Progenitor cell of endocrine pancreas (in vitro differentiated cells): ENCODE results near the gene ITPK1. TPM values are rescaled to one million over a fixed set of nuclear protein-coding genes. Genes with fewer than 3 reads are reported as not detected.
"Not testable (repeated sequence)": the region's sequence is repeated elsewhere in the genome, so short reads cannot be mapped to it uniquely, and the experiment has no call there.

Experiments used
- DNase-seq: peaks from one replicate; pipeline ENCODE4 v3.0.0; 2021; ENCODE audit warnings: low spot score; ENCODE audit not compliant: unreplicated experiment
- H3K27ac Mint-ChIP-seq: 2 replicates; pipeline ENCODE4 v1.8.0; 2021; ENCODE audit warnings: mild to moderate bottlenecking, moderate library complexity, mixed read lengths
- H3K27me3 Mint-ChIP-seq: 2 replicates; pipeline ENCODE4 v1.8.0; 2021; ENCODE audit warnings: mixed read lengths
- H3K36me3 Mint-ChIP-seq: 2 replicates; pipeline ENCODE4 v1.8.0; 2022; ENCODE audit warnings: mixed read lengths; ENCODE audit not compliant: insufficient read depth
- H3K4me1 Mint-ChIP-seq: 2 replicates; pipeline ENCODE4 v1.8.0; 2021; ENCODE audit warnings: low read depth, mixed read lengths
- H3K4me3 Mint-ChIP-seq: 2 replicates; pipeline ENCODE4 v1.8.0; 2021; ENCODE audit warnings: low read depth, mild to moderate bottlenecking, moderate library complexity, mixed read lengths
- H3K9me3 Mint-ChIP-seq: 2 replicates; pipeline ENCODE4 v1.8.0; 2021; ENCODE audit warnings: low read depth, mixed read lengths
- total RNA-seq: library from RNA; stranded (reverse); gene quantifications from 2 replicates; pipeline ENCODE4 v1.2.1, GENCODE V29; 2021
- TF ChIP-seq, protein P1 (sequence below): fragments of 200-600 bp; sonication (generic); IDR thresholded peaks from one replicate; pipeline ENCODE4 v1.5.0; 2021; ENCODE audit warnings: antibody characterized with exemption, mild to moderate bottlenecking; ENCODE audit not compliant: unreplicated experiment

ITPK1 gene
- total RNA-seq, 1 donor from 2014 or later = 72.0 TPM

DNA sequence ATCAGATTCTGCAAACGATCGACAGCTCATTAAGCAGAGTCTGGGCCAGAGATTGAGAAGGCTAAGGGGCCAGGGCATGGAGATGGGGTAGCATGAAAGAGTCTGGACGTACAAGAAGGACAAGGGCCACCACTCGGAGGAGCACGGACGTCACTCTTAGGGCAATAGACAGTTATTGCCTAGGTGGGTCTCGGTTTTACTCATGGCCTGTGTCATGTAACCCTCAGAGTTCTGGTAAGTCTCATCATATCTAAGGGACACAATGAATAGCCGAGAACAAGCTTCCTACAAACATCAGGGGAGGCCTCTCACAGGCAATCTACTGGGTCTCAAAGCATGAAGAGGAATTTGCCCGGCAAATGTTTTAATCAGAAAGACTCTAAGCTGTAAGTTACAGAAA lies 30.4 kb upstream of the ITPK1 start:
- Mint-ChIP-seq H3K27ac (no peak overlapping the region), H3K9me3 (no peaks in the 10 kb centered on the region), H3K36me3 (no peaks in the 10 kb centered on the region), H3K4me1 (peaks cover 15% of the 10 kb centered on the region), H3K27me3 (no peaks in the 10 kb centered on the region), H3K4me3 (no peak overlapping the region)
- DNase-seq = no peak
- TF ChIP-seq, protein P1, sequence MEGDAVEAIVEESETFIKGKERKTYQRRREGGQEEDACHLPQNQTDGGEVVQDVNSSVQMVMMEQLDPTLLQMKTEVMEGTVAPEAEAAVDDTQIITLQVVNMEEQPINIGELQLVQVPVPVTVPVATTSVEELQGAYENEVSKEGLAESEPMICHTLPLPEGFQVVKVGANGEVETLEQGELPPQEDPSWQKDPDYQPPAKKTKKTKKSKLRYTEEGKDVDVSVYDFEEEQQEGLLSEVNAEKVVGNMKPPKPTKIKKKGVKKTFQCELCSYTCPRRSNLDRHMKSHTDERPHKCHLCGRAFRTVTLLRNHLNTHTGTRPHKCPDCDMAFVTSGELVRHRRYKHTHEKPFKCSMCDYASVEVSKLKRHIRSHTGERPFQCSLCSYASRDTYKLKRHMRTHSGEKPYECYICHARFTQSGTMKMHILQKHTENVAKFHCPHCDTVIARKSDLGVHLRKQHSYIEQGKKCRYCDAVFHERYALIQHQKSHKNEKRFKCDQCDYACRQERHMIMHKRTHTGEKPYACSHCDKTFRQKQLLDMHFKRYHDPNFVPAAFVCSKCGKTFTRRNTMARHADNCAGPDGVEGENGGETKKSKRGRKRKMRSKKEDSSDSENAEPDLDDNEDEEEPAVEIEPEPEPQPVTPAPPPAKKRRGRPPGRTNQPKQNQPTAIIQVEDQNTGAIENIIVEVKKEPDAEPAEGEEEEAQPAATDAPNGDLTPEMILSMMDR = no peak

DNA sequence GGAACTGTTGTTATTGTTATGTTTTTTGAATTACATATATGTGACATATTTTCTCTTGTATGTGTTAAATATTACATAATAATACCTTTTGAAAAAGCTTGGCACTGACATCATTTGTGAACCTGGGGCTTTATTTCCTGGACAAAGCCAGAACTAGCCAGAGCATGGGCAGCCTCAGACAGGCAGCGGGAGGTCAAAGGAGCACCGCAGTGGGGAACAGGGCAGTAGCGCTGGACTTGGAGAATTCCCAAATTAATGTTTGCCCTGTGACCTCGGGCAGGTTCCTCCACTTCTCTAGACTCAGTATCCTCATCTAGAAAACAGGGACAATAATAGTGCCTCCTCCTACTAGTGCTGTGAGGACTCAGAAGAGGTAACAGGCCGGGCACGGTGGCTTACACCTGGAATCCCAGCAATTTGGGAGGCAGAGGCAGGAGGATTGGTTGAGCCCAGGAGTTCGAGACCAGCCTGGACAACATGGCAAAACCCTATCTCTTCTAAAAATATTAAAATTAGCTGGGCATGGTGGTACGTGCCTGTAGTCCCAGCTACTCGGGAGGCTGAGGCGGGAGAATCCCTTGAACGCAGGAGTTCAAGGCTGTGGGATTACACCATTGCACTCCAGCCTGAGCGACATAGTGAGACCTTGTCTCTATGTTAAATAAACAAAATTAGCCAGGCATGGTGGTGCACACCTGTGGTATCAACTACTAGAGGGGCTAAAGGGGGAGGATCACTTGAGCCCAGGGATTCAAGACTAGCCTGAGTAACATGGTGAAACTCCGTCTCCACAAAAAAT lies 27.3 kb upstream of the ITPK1 start:
- Mint-ChIP-seq H3K36me3 (no peaks in the 10 kb centered on the region), H3K4me1 (peaks cover 5% of the 10 kb centered on the region), H3K4me3 (no peak overlapping the region), H3K9me3 (no peaks in the 10 kb centered on the region), H3K27ac (no peak overlapping the region), H3K27me3 (no peaks in the 10 kb centered on the region)
- no peak for DNase-seq
- TF ChIP-seq, protein P1 = no peak

GRCh38 chr14:93137864-93138263 lies 22.1 kb upstream of the ITPK1 start:
- H3K27ac Mint-ChIP-seq = no peak overlapping the region
- no peak for DNase-seq
- TF ChIP-seq, protein P1 = no peak
- H3K36me3 Mint-ChIP-seq = no peaks in the 10 kb centered on the region
- H3K27me3 Mint-ChIP-seq = no peaks in the 10 kb centered on the region
- peaks cover 1% of the 10 kb centered on the region for H3K4me1 Mint-ChIP-seq
- no peaks in the 10 kb centered on the region for H3K9me3 Mint-ChIP-seq
- no peak overlapping the region for H3K4me3 Mint-ChIP-seq

DNA sequence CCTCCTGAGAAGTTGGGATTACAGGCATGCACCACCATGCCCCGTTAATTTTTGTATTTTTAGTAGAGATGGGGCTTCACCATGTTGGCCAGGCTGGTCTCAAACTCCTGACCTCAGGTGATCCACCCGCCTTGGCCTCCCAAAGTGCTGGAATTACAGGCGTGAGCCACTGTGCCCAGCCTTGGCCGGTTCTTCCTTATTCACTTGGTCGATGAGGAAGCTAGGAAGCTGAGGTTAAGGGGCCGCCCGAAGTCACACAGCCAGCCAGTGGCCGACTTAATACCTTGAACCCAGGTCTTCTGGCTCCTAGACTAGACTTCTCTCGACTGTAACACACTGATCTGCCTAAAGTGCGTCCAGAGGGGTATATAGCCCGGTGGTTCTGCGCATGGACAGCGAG lies 20.8 kb upstream of the ITPK1 start:
- not testable (repeated sequence) for H3K27me3 Mint-ChIP-seq, H3K9me3 Mint-ChIP-seq, H3K36me3 Mint-ChIP-seq

DNA sequence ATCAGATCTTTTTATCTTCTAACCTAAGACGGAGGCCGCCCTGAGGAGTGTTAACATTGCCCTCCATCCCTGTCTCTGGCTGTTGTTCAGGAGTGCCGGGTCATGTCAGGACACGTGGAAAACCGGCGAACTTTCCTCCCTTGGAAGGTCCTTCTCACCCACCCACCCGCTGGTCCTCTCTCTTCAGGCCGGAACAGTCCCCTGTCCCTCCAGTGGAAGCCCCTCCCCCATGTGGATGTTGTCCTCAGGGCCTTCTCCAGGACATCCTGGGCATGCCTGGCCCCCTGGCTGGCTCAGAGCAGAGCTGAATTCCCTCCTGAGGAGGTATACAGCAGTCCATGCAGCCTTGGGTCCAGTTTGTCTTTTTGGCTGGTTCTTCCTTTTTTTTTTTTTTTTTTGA lies 20.3 kb upstream of the ITPK1 start:
- Mint-ChIP-seq H3K9me3 (no peaks in the 10 kb centered on the region), H3K4me1 (peaks cover 1% of the 10 kb centered on the region), H3K36me3 (no peaks in the 10 kb centered on the region), H3K27ac (no peak overlapping the region), H3K4me3 (no peak overlapping the region), H3K27me3 (no peaks in the 10 kb centered on the region)
- TF ChIP-seq, protein P1 = no peak
- DNase-seq = no peak

More for the DNA sequence above, 20.8 kb upstream of the ITPK1 start:
- not testable (repeated sequence) for H3K27ac Mint-ChIP-seq, DNase-seq, H3K4me3 Mint-ChIP-seq, H3K4me1 Mint-ChIP-seq

DNA sequence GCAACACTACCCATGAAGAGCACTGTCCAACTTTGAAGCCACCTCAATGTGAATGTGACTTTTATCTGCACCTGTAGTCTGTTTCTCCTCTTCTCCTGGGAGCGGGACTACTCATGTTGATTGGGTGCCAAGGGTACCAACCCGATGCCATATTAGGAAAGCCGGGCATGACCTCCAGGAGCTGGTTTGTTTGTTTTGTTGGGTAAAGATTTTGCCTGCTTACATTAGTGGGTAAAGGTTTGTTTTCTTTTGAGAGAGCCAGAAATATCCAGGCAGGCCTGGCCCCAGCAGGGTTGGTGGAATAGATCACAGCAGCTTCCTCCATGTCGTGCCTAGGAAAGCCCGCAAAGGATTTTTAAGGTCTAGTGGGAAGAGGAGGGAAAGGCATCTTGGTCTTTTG lies 19.7 kb upstream of the ITPK1 start:
- no peaks in the 10 kb centered on the region for H3K9me3 Mint-ChIP-seq
- no peak overlapping the region for H3K27ac Mint-ChIP-seq
- TF ChIP-seq, protein P1 = no peak

More for the DNA sequence above, 19.7 kb upstream of the ITPK1 start:
- no peaks in the 10 kb centered on the region for H3K27me3 Mint-ChIP-seq
- DNase-seq = no peak
- peaks cover 1% of the 10 kb centered on the region for H3K4me1 Mint-ChIP-seq
- no peak overlapping the region for H3K4me3 Mint-ChIP-seq
- no peaks in the 10 kb centered on the region for H3K36me3 Mint-ChIP-seq
